ENCODE results near the gene RRM1.

Gene RRM1

DNA sequence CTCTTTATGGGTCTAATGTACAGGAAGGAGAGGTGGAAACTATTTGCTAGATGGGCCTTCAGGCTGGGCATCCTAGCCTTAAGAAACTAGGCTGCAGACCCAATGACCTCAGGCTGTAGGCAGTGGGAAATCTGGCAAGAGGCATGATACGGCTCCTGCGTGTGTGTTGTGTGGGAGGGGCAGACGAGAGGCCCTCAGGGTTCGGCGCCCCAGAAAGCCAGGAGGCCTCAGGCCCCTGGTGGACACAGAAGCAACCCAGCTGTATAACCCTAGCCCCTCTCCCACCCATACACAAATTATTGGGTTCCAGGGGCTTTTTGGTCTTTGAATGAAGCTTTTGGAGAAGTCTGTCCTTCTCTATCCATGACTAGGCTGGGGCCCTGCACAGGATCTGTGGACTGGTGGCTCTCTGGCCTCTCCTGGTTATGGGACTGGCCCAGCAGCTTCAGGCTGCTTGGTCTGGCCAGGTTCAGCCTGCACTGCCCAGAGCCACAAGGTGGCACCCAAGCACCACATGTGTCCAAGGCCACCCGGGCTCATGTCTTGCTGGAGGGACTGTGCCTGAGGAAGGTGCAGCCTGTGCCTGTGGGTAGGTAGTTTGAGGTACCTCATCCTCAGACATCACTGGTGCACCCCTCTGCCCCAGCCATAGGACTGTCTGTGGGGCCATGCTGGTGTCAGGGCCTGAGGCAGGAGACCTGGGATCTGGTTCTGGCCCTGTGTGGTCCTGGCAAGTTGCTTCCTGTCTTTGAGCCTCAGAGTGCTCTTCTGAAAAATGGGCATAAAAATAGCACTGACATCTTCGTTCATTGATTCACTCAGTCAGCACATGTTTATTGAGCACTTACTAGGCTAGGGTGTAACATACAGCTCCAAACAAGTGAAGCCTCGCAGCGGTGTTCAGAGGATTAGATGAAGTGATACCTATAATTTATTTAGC, 87.5 kb downstream of the RRM1 start:
- H3K36me3 ChIP-seq (ENCODE audit: control insufficient read depth in 1 of 2, insufficient read depth in 2 of 2, low read length in 2 of 2) = no peaks in the 10 kb centered on the region
- no peak overlapping the region for H2BK120ac ChIP-seq (ENCODE audit: insufficient read depth, low read length, poor library complexity)
- no peak overlapping the region for H3K4me2 ChIP-seq (ENCODE audit: low read length)
- no peak overlapping the region for H3K27ac ChIP-seq (ENCODE audit: low read depth, low read length)
- H3K14ac ChIP-seq (ENCODE audit: low read length) = no peak overlapping the region
- H3K23ac ChIP-seq (ENCODE audit: low read length) = no peak overlapping the region
- no peak overlapping the region for H3K18ac ChIP-seq (ENCODE audit: low read length)
- no peaks in the 10 kb centered on the region for H3K9me3 ChIP-seq (ENCODE audit: insufficient read depth, low read depth, low read length)
- H2BK5ac ChIP-seq (ENCODE audit: low read depth, low read length, poor library complexity) = no peak overlapping the region
- peak; percentile 71 to 81 for DNase-seq
- H2AK5ac ChIP-seq (ENCODE audit: low read length) = no peak overlapping the region
- WGBS (ENCODE audit: extremely low coverage, insufficient coverage, insufficient read length) = no CpG with 5 or more reads among the region's 9 CpGs
- no peak overlapping the region for H3K9ac ChIP-seq (ENCODE audit: low read length)
- no peak overlapping the region for H2BK12ac ChIP-seq (ENCODE audit: low read length)
- no peak overlapping the region for H2AFZ ChIP-seq (ENCODE audit: insufficient read depth, low read length, poor library complexity)
- no peaks in the 10 kb centered on the region for H3K27me3 ChIP-seq (ENCODE audit: insufficient read depth, low read length)
- H4K12ac ChIP-seq (ENCODE audit: low read depth, low read length) = no peak overlapping the region
- H3K4me3 ChIP-seq (ENCODE audit: low read depth, low read length) = no peak overlapping the region
- no peaks in the 10 kb centered on the region for H3K4me1 ChIP-seq (ENCODE audit: control insufficient read depth in 1 of 2, insufficient read depth in 2 of 2, low read length in 2 of 2)
- no peak overlapping the region for H3K4ac ChIP-seq (ENCODE audit: low read depth, low read length)
- H3K79me2 ChIP-seq (ENCODE audit: control insufficient read depth, insufficient read depth, low read length, poor library complexity) = no peaks in the 10 kb centered on the region
- H3K79me1 ChIP-seq (ENCODE audit: low read length) = peaks cover under 1% of the 10 kb centered on the region
- no peak overlapping the region for H4K8ac ChIP-seq (ENCODE audit: low read depth, low read length)
- H4K91ac ChIP-seq (ENCODE audit: low read depth, low read length) = no peak overlapping the region

DNA sequence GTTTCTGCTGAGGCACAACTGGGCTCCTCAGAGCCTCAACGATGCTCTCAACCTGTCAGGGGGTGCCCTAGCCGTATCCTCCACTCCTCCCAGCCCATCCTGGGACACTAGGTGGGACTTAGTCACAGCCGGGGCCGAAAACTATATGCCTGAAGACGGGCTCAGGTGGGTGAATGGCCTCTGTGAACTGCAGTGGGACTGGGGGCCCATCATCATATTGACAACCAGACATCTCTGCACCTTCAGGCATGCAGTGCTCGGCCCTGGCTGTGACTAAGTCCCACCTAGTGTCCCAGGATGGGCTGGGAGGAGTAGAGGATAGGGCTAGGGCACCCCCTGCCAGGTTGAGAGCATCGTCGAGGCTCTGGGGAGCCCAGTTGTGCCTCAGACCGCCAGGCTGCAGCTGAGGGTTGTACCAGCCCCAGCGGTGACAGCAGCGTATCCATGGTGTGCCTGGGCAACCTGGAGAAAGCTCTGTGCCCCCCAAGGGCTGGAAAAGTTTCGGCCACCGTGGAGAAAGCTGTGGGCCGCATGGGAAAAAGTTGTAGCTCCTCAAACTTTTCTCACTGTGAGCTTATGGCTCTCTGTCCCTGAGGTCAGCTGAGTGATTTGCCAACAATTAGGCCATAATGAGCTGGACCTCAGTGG, 88.9 kb downstream of the RRM1 start:
- Histone ChIP-seq H2BK5ac (ENCODE audit: low read depth, low read length, poor library complexity) (no peak overlapping the region), H2AFZ (ENCODE audit: insufficient read depth, low read length, poor library complexity) (no peak overlapping the region), H2AK5ac (ENCODE audit: low read length) (no peak overlapping the region), H3K4me1 (ENCODE audit: control insufficient read depth in 1 of 2, insufficient read depth in 2 of 2, low read length in 2 of 2) (no peaks in the 10 kb centered on the region), H3K9ac (ENCODE audit: low read length) (peak overlapping the region; percentile 25), H3K14ac (ENCODE audit: low read length) (no peak overlapping the region), H3K9me3 (ENCODE audit: insufficient read depth, low read depth, low read length) (no peaks in the 10 kb centered on the region), H2BK120ac (ENCODE audit: insufficient read depth, low read length, poor library complexity) (no peak overlapping the region), H4K12ac (ENCODE audit: low read depth, low read length) (no peak overlapping the region), H3K79me1 (ENCODE audit: low read length) (peaks cover 2% of the 10 kb centered on the region), H3K4ac (ENCODE audit: low read depth, low read length) (no peak overlapping the region), H3K36me3 (ENCODE audit: control insufficient read depth in 1 of 2, insufficient read depth in 2 of 2, low read length in 2 of 2) (no peaks in the 10 kb centered on the region), H3K27me3 (ENCODE audit: insufficient read depth, low read length) (no peaks in the 10 kb centered on the region), H3K79me2 (ENCODE audit: control insufficient read depth, insufficient read depth, low read length, poor library complexity) (no peaks in the 10 kb centered on the region), H3K18ac (ENCODE audit: low read length) (no peak overlapping the region), H3K4me2 (ENCODE audit: low read length) (no peak overlapping the region), H3K27ac (ENCODE audit: low read depth, low read length) (no peak overlapping the region), H3K4me3 (ENCODE audit: low read depth, low read length) (no peak overlapping the region), H2BK12ac (ENCODE audit: low read length) (no peak overlapping the region), H4K8ac (ENCODE audit: low read depth, low read length) (no peak overlapping the region), H3K23ac (ENCODE audit: low read length) (no peak overlapping the region), H4K91ac (ENCODE audit: low read depth, low read length) (no peak overlapping the region)
- WGBS (ENCODE audit: extremely low coverage, insufficient coverage, insufficient read length) = no CpG with 5 or more reads among the region's 14 CpGs
- no peak for DNase-seq

DNA sequence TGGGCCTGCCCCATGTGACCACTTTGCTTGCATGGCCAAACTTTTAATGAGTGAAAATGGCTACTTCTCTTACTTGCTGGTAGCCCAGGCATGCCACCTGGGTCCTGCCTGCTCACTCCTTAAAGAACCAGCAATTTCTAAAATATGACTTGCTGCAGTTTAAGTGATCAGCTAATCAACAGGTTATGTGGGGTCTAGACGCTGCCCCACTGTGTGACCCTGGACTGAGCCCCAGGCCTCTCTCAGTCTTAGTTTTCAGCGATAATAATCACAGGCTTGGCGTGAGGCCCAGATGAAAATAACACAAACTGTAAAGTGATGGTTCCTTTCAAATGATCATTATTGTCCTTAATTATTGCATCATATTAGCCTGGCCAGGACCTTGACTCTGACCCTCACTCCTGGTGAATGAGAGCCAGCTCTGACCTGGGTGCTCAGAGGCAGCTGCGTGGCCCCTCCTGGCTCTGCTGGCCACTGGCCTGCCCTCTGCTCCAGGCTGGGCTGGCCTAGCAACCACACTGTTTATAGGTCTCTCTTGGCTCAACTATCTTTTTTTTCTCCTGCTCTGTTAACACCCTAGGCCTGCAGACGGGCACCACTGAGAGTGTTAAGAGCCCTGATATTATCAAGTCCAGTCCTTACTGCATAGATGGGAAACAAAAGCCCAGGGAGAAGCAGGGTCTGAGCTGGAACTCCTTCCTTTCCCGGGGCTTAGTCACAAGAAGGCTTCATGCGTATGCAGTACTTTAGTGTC, 89.7 kb downstream of the RRM1 start:
- Histone ChIP-seq H3K79me2 (ENCODE audit: control insufficient read depth, insufficient read depth, low read length, poor library complexity) (no peaks in the 10 kb centered on the region), H3K4ac (ENCODE audit: low read depth, low read length) (no peak overlapping the region), H2BK120ac (ENCODE audit: insufficient read depth, low read length, poor library complexity) (no peak overlapping the region), H4K12ac (ENCODE audit: low read depth, low read length) (no peak overlapping the region), H4K91ac (ENCODE audit: low read depth, low read length) (no peak overlapping the region), H3K27ac (ENCODE audit: low read depth, low read length) (no peak overlapping the region), H2AFZ (ENCODE audit: insufficient read depth, low read length, poor library complexity) (no peak overlapping the region), H3K4me1 (ENCODE audit: control insufficient read depth in 1 of 2, insufficient read depth in 2 of 2, low read length in 2 of 2) (no peaks in the 10 kb centered on the region), H3K27me3 (ENCODE audit: insufficient read depth, low read length) (no peaks in the 10 kb centered on the region), H3K14ac (ENCODE audit: low read length) (no peak overlapping the region), H3K18ac (ENCODE audit: low read length) (no peak overlapping the region), H4K8ac (ENCODE audit: low read depth, low read length) (no peak overlapping the region), H3K4me3 (ENCODE audit: low read depth, low read length) (no peak overlapping the region), H2AK5ac (ENCODE audit: low read length) (no peak overlapping the region), H3K23ac (ENCODE audit: low read length) (no peak overlapping the region), H2BK12ac (ENCODE audit: low read length) (no peak overlapping the region), H3K36me3 (ENCODE audit: control insufficient read depth in 1 of 2, insufficient read depth in 2 of 2, low read length in 2 of 2) (no peaks in the 10 kb centered on the region), H3K9me3 (ENCODE audit: insufficient read depth, low read depth, low read length) (no peaks in the 10 kb centered on the region), H3K9ac (ENCODE audit: low read length) (no peak overlapping the region), H2BK5ac (ENCODE audit: low read depth, low read length, poor library complexity) (no peak overlapping the region), H3K4me2 (ENCODE audit: low read length) (no peak overlapping the region), H3K79me1 (ENCODE audit: low read length) (peaks cover 2% of the 10 kb centered on the region)
- WGBS (ENCODE audit: extremely low coverage, insufficient coverage, insufficient read length) = no CpG with 5 or more reads among the region's 7 CpGs
- DNase-seq = no peak

DNA sequence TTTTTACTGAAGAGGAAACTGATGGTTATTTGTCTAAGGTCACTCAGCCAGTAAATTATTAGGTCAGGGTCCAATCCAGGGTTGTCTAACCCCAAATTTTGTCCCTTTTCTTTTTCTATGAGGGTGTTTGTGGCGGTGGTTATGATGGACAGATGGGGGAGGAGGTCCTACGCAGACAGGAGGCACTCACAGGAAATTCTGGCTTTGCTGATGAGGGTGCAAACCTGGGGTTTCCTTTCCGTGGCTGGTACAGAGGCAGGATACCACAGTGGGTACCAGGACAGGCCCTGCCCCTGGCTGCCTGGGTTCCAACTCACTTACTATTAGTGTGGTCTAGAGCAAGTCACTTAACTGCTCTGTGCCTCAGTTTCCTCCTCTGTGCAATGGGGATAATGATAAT, 91.0 kb downstream of the RRM1 start:
- no peak for DNase-seq
- Histone ChIP-seq H4K12ac (ENCODE audit: low read depth, low read length) (no peak overlapping the region), H2AFZ (ENCODE audit: insufficient read depth, low read length, poor library complexity) (no peak overlapping the region), H3K23ac (ENCODE audit: low read length) (no peak overlapping the region), H3K4ac (ENCODE audit: low read depth, low read length) (no peak overlapping the region), H2BK5ac (ENCODE audit: low read depth, low read length, poor library complexity) (no peak overlapping the region), H2AK5ac (ENCODE audit: low read length) (no peak overlapping the region), H4K91ac (ENCODE audit: low read depth, low read length) (no peak overlapping the region), H3K4me3 (ENCODE audit: low read depth, low read length) (no peak overlapping the region), H3K79me1 (ENCODE audit: low read length) (peaks cover 2% of the 10 kb centered on the region), H3K4me1 (ENCODE audit: control insufficient read depth in 1 of 2, insufficient read depth in 2 of 2, low read length in 2 of 2) (no peaks in the 10 kb centered on the region), H3K79me2 (ENCODE audit: control insufficient read depth, insufficient read depth, low read length, poor library complexity) (no peaks in the 10 kb centered on the region), H3K14ac (ENCODE audit: low read length) (no peak overlapping the region), H3K36me3 (ENCODE audit: control insufficient read depth in 1 of 2, insufficient read depth in 2 of 2, low read length in 2 of 2) (no peaks in the 10 kb centered on the region), H3K18ac (ENCODE audit: low read length) (no peak overlapping the region), H3K9me3 (ENCODE audit: insufficient read depth, low read depth, low read length) (no peaks in the 10 kb centered on the region), H2BK120ac (ENCODE audit: insufficient read depth, low read length, poor library complexity) (no peak overlapping the region), H2BK12ac (ENCODE audit: low read length) (no peak overlapping the region), H3K4me2 (ENCODE audit: low read length) (no peak overlapping the region), H3K9ac (ENCODE audit: low read length) (no peak overlapping the region), H4K8ac (ENCODE audit: low read depth, low read length) (no peak overlapping the region), H3K27ac (ENCODE audit: low read depth, low read length) (no peak overlapping the region), H3K27me3 (ENCODE audit: insufficient read depth, low read length) (no peaks in the 10 kb centered on the region)
- WGBS (ENCODE audit: extremely low coverage, insufficient coverage, insufficient read length) = no CpG with 5 or more reads among the region's 3 CpGs
